ENCODE data around the gene SSTR3.
"Not testable (repeated sequence)": the region's sequence is repeated elsewhere in the genome, so short reads cannot be mapped to it uniquely, and the experiment has no call there.

Gene SSTR3

DNA sequence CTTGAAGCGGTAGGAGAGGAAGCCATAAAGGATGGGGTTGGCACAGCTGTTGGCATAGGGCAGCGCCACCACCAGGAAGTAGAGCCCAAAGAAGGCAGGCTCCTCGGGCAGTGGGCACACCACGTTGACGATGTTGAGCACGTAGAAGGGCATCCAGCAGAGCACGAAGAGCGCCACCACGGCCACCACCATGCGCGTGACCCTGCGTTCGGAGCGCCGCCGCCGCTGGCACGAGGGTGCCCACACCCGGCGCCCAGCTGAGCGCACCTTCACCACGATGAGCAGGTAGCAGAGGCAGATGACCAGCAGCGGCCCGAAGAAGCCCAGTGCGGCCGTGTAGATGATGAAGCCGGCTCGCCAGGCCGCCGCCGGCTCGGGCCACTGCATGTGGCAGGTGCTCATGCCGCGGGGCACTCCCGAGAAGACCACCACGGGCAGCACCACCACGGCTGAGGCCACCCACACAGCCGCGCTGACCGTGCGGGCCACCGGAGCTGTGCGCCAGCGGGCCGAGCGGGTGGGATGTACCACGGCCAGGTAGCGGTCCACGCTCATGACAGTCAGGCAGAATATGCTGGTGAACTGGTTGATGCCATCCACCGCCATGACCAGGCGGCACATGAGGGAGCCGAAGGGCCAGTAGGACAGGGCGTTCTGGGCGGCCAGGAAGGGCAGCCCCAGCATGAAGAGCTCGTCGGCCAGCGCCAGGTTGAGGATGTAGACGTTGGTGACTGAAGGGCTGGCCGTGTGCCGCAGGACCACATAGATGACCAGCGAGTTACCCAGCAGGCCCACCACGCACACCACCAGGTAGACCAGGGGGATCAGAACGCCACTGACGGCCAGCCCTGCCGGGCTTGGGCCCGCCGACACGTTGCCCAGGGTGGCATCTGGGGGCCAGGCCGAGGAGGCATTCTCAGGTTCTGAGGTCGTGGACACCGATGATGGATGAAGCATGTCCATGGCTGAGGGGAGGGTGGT lies 5.1 kb downstream of the SSTR3 start:
- H3K27ac Mint-ChIP-seq: no peak overlapping the region
- no peaks in the 10 kb centered on the region for H3K36me3 Mint-ChIP-seq (ENCODE audit: insufficient read depth)
- no peak overlapping the region for H3K4me3 Mint-ChIP-seq
- peaks cover 4% of the 10 kb centered on the region in 2 donors for H3K4me1 Mint-ChIP-seq (ENCODE audit: low read depth in 2 of 2)
- DNase-seq (no peak), ATAC-seq (replicated peaks) (no peak)
- no peaks in the 10 kb centered on the region for H3K9me3 Mint-ChIP-seq
- no peaks in the 10 kb centered on the region for H3K27me3 Mint-ChIP-seq

DNA sequence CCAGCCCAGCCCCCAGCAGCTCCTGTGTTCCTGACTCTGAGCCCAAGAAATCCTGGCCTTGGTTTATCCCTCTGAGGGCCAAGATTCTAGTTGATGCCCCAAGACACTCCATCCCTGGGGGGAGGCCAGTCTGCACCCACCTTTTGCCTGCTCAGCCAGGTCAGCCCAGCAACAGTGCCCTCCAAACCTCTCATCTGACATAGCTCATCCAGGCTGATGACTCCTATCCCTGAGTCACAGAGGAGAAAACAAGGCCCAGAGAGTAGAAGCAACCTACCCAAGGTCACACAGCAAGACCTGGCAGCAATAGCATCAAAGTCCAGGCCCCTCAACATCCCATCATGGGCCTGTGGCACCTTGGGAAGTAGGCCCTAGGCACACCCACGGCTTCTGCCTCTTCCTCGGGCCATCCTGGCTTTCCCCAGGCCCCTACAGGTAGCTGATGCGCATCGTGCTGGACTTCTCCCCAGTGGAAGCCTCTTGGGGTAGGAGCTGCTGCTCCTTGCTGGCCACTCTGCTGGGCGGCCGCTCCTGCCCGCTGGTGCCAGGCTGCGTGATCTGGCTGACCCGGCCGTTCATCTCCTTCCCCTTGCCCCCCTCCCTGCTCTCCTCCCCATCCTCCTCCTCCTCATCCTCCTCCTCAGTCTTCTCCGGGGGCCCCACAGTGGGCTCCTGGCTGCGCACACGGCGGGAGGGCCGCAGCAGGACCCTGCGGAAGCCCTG lies 6.0 kb downstream of the SSTR3 start:
- Mint-ChIP-seq H3K36me3 (ENCODE audit: insufficient read depth) (peaks cover 3% of the 10 kb centered on the region), H3K9me3 (no peaks in the 10 kb centered on the region), H3K27ac (no peak overlapping the region), H3K4me1 (ENCODE audit: low read depth in 2 of 2) (peaks cover 3 to 4% of the 10 kb centered on the region in 2 donors), H3K27me3 (no peaks in the 10 kb centered on the region), H3K4me3 (no peak overlapping the region)
- ATAC-seq (replicated peaks) (no peak), DNase-seq (no peak)

DNA sequence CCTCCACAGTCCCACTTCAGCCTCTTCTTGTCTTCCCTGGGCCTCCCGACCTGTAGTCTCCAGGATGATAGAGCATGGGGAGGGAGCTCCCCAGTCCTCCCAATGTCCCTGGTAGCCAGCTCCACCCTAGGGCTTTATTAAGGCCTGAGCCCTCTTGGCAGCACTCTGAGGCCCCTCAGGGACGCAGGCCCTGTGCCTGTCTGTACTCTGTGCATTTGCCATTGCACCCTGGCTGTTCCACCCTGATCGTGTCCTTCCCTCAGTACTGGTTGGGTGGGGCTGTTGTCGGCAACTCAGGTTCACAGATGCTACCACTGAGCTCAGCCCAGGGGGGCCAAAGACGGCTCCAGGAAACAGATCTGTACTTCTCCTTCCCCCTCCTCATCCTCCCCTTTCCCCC lies 7.2 kb downstream of the SSTR3 start:
- H3K36me3 Mint-ChIP-seq (ENCODE audit: insufficient read depth): peaks cover 3% of the 10 kb centered on the region
- peaks cover 1 to 4% of the 10 kb centered on the region in 2 donors for H3K4me1 Mint-ChIP-seq (ENCODE audit: low read depth in 2 of 2)
- ATAC-seq (replicated peaks) (no peak), DNase-seq (no peak)
- no peak overlapping the region for H3K4me3 Mint-ChIP-seq
- H3K27me3 Mint-ChIP-seq: no peaks in the 10 kb centered on the region
- no peak overlapping the region for H3K27ac Mint-ChIP-seq
- H3K9me3 Mint-ChIP-seq: no peaks in the 10 kb centered on the region

DNA sequence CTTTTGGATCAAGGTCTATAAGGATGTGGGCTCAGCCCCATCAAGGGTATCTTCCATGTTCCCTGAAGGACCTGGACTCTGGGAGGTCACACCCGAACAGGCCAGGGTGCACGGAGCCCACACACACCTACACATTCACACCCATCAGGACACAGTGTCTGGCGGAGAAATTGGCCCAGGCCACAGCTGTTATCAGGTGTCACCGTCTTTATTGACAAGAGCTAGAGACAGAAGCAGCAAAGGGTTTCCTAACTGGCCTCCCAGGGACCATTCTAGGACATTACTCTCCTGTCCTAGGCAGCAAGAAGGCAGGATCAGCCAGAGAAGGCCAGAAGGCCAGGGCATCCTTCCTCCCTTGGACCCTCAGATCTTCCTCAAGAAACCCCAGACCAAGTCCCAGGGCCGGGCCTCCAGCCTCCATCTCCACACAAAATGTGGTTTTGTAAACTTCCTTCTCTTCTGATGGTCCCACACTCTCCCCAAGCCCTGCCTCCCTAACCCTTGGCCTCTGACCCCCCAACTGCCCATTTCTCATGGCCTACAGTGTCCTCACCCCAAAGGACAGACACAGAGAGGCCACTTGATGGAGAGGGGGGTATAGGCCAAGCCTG lies 8.1 kb downstream of the SSTR3 start:
- H3K9me3 Mint-ChIP-seq: no peaks in the 10 kb centered on the region
- no peak overlapping the region for H3K27ac Mint-ChIP-seq
- H3K36me3 Mint-ChIP-seq (ENCODE audit: insufficient read depth): peaks cover 3% of the 10 kb centered on the region
- DNase-seq: no peak
- H3K4me3 Mint-ChIP-seq: no peak overlapping the region
- no peaks in the 10 kb centered on the region for H3K27me3 Mint-ChIP-seq
- H3K4me1 Mint-ChIP-seq (ENCODE audit: low read depth in 2 of 2): peaks cover 1 to 4% of the 10 kb centered on the region in 2 donors
- no peak for ATAC-seq (replicated peaks)

DNA sequence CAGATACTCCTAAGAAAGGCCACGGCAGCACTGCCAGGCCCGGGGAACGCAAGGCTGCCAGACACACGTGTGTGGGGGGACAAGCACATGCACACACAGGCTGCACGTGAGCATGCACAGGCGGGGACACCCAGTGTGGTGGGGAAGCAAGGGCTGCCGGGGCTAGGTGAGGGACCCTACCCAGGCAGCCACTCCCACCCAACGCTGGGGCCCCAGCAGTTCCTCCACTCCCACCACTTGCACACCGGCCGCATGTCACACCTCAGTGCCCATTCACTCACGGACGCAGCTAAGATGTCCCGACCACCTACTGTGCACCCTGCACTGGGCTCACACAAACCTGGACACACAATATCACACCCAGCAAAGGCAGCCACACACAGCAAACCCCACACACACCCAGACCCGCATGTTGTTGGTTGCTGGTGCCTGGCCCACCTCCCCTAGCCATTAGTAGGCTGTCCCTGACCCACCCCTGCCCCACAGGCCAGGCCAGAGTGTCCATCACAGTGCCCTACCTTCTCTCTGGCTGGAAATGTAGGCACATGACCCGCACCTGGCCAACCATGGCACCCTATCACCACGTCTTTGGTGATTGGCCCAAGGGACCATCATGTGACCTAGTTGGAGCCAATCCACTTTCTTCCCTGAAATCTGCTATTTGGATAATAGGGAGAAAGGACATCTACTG lies 8.8 kb downstream of the SSTR3 start:
- DNase-seq (no peak), ATAC-seq (replicated peaks) (no peak)
- H3K27ac Mint-ChIP-seq: no peak overlapping the region
- peaks cover 0 to 4% of the 10 kb centered on the region in 2 donors for H3K4me1 Mint-ChIP-seq (ENCODE audit: low read depth in 2 of 2)
- H3K27me3 Mint-ChIP-seq: no peaks in the 10 kb centered on the region
- H3K4me3 Mint-ChIP-seq: no peak overlapping the region
- H3K9me3 Mint-ChIP-seq: no peaks in the 10 kb centered on the region
- H3K36me3 Mint-ChIP-seq (ENCODE audit: insufficient read depth): peaks cover 3% of the 10 kb centered on the region

DNA sequence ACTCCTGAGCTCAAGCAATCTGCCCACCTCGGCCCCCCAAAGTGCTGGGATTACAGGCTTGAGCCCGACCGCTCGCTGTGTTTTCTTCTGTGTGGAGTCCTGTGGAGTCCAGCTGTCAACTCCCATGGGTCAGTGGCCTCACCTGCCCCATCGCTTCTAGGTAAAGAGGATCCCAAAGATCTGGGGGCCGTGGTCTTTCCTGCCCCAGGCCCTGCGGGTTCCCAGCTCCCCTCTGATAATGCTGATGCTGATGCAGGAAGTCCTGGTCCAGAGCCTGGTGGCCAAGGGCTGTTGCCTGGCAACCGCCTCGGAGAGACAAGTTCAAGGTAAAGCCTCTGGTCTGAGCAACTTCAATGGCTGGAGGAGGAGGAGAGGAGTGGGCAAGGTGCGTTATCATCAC lies 9.6 kb downstream of the SSTR3 start:
- no peaks in the 10 kb centered on the region for H3K9me3 Mint-ChIP-seq
- H3K4me3 Mint-ChIP-seq: no peak overlapping the region
- DNase-seq: no peak
- H3K27me3 Mint-ChIP-seq: no peaks in the 10 kb centered on the region
- H3K27ac Mint-ChIP-seq: no peak overlapping the region
- peaks cover 3% of the 10 kb centered on the region for H3K36me3 Mint-ChIP-seq (ENCODE audit: insufficient read depth)
- peaks cover 7 to 11% of the 10 kb centered on the region in 2 donors for H3K4me1 Mint-ChIP-seq (ENCODE audit: low read depth in 2 of 2)
- ATAC-seq (replicated peaks): no peak

DNA sequence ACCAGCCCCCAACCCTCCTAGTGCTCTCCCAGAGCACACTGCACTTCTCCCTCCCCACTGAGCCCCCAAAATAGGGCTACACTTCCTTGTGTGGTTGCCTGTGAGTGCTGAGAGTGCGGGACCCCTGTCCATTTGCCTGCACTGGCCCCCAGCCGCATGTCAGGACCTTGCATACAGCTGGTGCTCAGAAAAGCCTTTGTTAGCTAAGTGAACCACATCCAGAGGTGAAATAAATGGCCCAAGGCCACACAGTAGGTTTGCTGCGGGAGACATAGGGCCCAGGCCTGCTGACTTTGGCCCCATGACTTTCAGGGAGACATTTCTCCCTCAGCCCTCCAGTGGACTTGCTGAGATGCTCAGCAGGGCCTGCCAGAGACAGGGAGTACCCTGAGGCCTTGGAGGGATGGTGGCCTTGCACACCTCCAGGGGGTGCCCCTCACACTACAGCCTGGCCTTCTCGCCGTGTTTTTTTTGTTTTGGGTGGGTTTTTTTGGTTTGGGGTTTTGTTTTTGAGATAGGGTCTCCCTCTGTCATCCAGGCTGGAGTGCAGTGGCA lies 10.2 kb downstream of the SSTR3 start:
- Mint-ChIP-seq H3K36me3 (ENCODE audit: insufficient read depth) (peaks cover 3% of the 10 kb centered on the region), H3K27me3 (no peaks in the 10 kb centered on the region), H3K4me3 (no peak overlapping the region), H3K9me3 (no peaks in the 10 kb centered on the region), H3K4me1 (ENCODE audit: low read depth in 2 of 2) (peaks cover 13 to 14% of the 10 kb centered on the region in 2 donors), H3K27ac (no peak overlapping the region)
- ATAC-seq (replicated peaks): no peak
- DNase-seq: no peak

DNA sequence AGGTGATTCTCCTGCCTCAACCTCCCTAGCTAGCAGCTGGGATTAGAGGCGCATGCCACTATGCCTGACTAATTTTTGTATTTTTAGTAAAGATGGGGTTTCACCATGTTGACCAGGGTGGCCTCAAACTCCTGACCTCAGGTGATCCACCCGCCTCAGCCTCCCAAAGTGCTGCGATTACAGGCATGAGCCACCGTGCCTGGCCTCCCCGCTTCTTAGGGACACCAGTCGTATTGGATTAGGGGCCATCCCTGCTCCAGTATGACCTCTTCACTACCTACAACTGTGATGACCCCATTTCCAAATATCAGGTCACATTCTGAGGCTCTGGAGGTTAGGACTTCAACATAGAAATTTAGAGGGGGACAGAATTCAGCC lies 10.8 kb downstream of the SSTR3 start:
- not testable (repeated sequence) for H3K9me3 Mint-ChIP-seq; H3K27me3 Mint-ChIP-seq; ATAC-seq (replicated peaks); DNase-seq; H3K4me3 Mint-ChIP-seq; H3K36me3 Mint-ChIP-seq (ENCODE audit: insufficient read depth)
- H3K4me1 Mint-ChIP-seq (ENCODE audit: low read depth in 2 of 2): peaks cover 15% of the 10 kb centered on the region in 2 donors
- H3K27ac Mint-ChIP-seq: peak overlapping the region in 1 of 2 donors; percentile 15

DNA sequence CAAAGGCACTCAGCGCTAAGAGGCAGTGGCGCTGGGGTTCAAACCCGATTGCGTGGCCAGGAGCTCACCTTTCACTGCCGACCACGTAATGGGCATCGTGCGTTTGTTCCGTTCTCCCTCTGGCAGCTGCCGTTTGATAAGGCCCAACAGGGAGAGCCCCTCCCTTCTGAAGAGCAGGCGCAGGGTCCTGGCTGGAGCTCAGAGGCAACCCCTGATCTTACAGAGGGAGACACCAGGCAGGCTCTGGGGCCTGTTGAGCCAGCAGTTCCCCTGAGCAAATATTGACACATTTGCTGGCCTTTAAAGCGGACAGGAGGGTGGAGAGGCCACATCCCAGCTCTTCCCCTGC lies 12.5 kb downstream of the SSTR3 start:
- DNase-seq (no peak), ATAC-seq (replicated peaks) (no peak)
- Mint-ChIP-seq H3K4me3 (peak overlapping the region; percentile 85), H3K36me3 (ENCODE audit: insufficient read depth) (peaks cover 6% of the 10 kb centered on the region), H3K27me3 (no peaks in the 10 kb centered on the region), H3K27ac (peak overlapping the region; percentile 93 to 94), H3K4me1 (ENCODE audit: low read depth in 2 of 2) (peaks cover 15 to 24% of the 10 kb centered on the region in 2 donors), H3K9me3 (no peaks in the 10 kb centered on the region)

DNA sequence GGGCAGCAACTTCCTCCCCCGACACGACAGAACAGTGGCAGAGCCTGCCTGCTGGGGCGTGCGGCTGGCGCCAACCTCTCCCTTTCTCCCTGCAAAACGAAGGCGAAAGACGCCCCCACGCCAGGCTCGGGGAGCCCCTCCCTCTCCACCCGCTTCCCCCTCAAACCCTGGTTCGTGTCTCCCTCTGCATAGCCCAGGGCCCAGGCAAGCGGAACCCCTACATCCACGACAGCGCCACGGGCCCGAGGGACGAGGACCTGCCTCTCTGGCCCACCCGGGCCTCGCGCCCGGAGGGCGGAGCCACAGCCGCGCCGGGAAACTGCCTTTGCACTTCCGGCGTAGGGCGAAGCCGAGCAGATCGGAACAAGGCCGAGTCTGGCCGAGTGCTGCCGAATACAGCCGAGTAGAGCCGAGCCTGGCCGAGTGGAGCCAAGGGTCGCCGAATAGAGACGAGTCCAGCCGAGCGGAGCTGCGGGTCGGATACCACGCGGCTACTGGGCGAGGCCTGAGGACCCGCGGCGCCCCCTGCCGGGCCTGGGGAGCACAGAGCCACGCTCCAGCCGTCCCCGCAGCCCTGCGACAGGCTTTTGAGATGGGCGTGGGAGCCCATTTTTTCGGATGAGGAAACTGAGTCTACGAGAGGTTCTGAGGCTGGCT lies 13.0 kb downstream of the SSTR3 start:
- Mint-ChIP-seq H3K27me3 (no peaks in the 10 kb centered on the region), H3K9me3 (no peaks in the 10 kb centered on the region), H3K27ac (peak overlapping the region; percentile 93 to 94), H3K4me1 (ENCODE audit: low read depth in 2 of 2) (peaks cover 20 to 29% of the 10 kb centered on the region in 2 donors), H3K4me3 (peak overlapping the region; percentile 85), H3K36me3 (ENCODE audit: insufficient read depth) (peaks cover 6% of the 10 kb centered on the region)
- ATAC-seq (replicated peaks) (peak; percentile 92), DNase-seq (peak; percentile 99 to 100 (median 100))

DNA sequence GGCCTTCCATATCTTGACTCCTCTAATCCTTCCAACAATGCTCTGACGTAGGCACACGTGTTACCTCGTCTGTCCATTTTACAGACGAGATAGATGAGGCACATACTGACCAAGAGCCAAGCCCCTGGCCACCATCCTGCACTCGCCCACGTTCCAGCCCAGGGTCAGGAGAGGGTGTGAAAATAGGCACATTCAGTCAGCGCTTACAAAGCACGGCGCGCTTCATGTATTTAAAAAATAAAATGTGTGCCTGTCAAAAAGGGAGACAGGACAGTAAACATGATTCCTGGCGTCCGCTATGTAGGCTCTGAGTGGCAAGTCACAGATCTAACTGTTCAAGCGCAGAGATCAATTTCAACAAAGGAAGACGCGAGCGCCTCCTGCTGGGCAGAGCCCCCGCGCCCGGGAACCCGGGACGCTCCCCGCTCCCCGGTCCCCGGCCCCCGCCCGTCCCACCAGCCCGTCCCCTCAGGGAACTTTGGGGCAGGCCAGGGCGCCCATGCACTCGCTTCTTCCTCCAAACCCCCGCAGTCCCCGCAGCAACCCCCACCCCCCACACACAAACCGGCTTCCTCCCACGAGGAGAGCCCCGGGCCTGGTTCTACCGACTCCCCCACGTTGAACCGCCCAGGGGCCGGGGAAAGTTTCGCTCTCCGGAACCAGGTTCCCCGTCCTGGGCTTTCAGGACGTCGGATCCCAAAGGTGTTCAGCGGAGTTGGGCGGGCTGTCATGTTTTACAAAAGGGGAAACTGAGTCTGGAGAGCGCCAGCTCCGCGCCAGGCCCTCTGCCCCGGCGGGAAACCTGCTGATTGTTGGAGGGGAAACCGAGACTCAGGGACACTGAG lies 13.8 kb downstream of the SSTR3 start:
- ATAC-seq (replicated peaks) (peak; percentile 49), DNase-seq (peak; percentile 90 to 94 (median 91))
- Mint-ChIP-seq H3K9me3 (no peaks in the 10 kb centered on the region), H3K4me3 (peak overlapping the region; percentile 85), H3K27me3 (no peaks in the 10 kb centered on the region), H3K27ac (peak overlapping the region; percentile 93 to 94), H3K4me1 (ENCODE audit: low read depth in 2 of 2) (peaks cover 27 to 33% of the 10 kb centered on the region in 2 donors), H3K36me3 (ENCODE audit: insufficient read depth) (peaks cover 6% of the 10 kb centered on the region)

Measured in effector memory CD8-positive, alpha-beta T cell (primary cell).